Heart left ventricle (tissue), 13 donors: Measurements from ENCODE around the gene GLP1R.

Experiments used
- CTCF ChIP-seq, 12 donors: fragments of 200-600 bp; sonication (generic) in 4 of 12; IDR thresholded peaks; one replicate each; pipeline versions ENCODE4 v1.5.0 to v1.8.0; 2018 to 2022; ENCODE audit warnings: antibody characterized with exemption in 12 of 12, mild to moderate bottlenecking in 5 of 12
- POLR2A ChIP-seq, 2 donors: fragments of 450-650 bp; IDR thresholded peaks; one replicate each; pipeline ENCODE4 v1.6.1; 2017; ENCODE audit warnings: antibody characterized with exemption in 2 of 2, mild to moderate bottlenecking in 2 of 2, moderate library complexity in 2 of 2
- donor health status: ischemic (EF 13 %, LVEDD 7.1; RV severe dilation, severe dysfunction).
- donor health status: DM: no; HTN: yes; CAD: no.
- donor health status: DM: no; HTN: no; CAD: no.
- donor health status: ischemic (EF 25% LVEDD 6.9; RV normal size, moderate dysfunction).
- donor health status: ischemic (EF 25% LVEDD 5.7; RV mildly dilated, moderate dysfunction).
- donor health status: ischemic (EF 35%, LVEDD 5.7; RV mildly dilated, moderate dysfunction).
- donor health status: nonischemic (EF 11% LVEDD 7.7; RV severe dilation, severe dysfunction).
- donor health status: DM: yes; HTN: yes; CAD: no.
- donor health status: PGD.
- donor health status: ischemic (EF 29% LVEDD 5.4; RV normal size, mild dysfunction).
- donor health status: nonischemic (EF 23%, LVEDD 6.1; RV moderate dilation, normal function).

- TF ChIP-seq CTCF (IDR thresholded peaks at IDR 0.05) (no peak), POLR2A (IDR thresholded peaks at IDR 0.05) (no peak)
These were observed 42.6 kb downstream of the GLP1R start for GRCh38 chr6:39091220-39091619.
